Prostate gland (tissue), 2 donors: Measurements from ENCODE around the gene PTPRA.

Source experiments
- POLR2A ChIP-seq: fragments of 450-650 bp; IDR thresholded peaks from one replicate; pipeline ENCODE4 v1.6.1; 2016; ENCODE audit warnings: antibody characterized with exemption, mild to moderate bottlenecking
- TF ChIP-seq, protein P1 (sequence below), 4 experiments: fragments of 200-600 bp in 2 of 4; fragments of 450-650 bp in 2 of 4; sonication (generic) in 2 of 4; IDR thresholded peaks; 1 replicate in 3 of 4; 2 replicates in 1 of 4; pipeline ENCODE4 v1.5.1; 2016 to 2019; ENCODE audit warnings: antibody characterized with exemption in 4 of 4, mild to moderate bottlenecking in 2 of 4, moderate library complexity in 2 of 4

DNA sequence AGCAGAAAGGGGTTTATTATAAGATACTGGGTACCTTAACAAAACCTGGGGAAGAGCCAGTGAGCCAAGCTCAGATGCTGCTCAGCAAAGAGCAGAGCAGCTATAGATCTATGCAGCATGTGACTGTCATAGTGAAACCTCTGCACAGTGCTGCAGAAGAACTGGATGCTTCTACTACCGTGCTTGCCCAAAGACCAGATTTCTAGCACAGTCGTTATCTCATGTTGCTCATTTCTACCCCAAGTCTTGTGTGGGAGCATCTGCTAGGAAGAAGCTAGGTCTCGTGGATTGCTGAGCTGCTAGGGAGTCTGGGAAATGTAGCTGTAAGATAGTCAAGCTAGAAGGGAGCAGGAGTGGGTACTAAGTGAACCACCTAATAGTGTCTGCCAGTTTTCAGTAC, 138.5 kb downstream of the PTPRA start:
- TF ChIP-seq, protein P1, sequence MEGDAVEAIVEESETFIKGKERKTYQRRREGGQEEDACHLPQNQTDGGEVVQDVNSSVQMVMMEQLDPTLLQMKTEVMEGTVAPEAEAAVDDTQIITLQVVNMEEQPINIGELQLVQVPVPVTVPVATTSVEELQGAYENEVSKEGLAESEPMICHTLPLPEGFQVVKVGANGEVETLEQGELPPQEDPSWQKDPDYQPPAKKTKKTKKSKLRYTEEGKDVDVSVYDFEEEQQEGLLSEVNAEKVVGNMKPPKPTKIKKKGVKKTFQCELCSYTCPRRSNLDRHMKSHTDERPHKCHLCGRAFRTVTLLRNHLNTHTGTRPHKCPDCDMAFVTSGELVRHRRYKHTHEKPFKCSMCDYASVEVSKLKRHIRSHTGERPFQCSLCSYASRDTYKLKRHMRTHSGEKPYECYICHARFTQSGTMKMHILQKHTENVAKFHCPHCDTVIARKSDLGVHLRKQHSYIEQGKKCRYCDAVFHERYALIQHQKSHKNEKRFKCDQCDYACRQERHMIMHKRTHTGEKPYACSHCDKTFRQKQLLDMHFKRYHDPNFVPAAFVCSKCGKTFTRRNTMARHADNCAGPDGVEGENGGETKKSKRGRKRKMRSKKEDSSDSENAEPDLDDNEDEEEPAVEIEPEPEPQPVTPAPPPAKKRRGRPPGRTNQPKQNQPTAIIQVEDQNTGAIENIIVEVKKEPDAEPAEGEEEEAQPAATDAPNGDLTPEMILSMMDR (IDR thresholded peaks at IDR 0.05): no peak
- TF ChIP-seq POLR2A: no peak
